NCI-H226 (cell line): ENCODE results near the gene SDK2.
"Not testable (repeated sequence)": the region's sequence is repeated elsewhere in the genome, so short reads cannot be mapped to it uniquely, and the experiment has no call there.

ENCODE experiments used
- DNase-seq: peaks from one replicate; pipeline ENCODE4 v3.0.0-alpha.2; 2015

SDK2 gene

DNA sequence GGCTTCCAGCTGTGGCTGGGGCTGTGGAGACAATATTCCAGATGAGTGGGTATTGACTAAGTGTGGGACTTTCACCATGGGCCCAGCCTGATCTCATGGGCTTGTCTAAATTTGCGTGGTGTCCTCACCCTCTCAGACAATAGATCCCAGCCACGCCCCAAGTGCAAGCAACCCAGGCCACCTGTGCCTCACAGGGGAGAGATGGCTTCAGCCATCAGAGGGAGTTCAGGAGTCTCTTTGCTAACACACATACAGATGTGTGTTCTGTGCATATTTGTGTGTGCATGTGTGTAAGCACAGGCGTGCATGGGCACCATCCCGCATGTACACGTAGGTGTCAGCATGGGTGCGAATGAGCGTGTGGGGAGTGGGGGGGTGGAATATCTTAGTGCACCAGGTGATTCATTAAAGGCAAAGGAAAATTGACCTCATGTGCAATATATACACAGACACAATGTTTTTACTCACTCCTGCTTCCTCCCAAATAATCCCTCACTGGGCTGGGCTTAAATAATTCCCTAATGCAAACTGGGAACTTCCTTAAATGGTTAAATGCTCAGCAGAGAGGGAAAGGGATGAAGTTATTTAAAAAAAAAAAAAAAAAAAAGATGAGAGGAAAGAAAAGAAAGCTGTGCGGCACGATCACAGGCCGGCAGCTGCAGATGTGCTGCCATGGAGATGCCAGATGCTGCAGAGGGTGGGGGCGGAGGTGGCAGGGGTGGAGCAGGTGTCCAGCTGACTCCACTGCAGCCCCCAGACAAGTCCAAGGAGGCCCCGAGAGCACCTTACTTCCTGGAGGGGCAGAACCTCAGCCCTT is 308.4 kb downstream of the SDK2 start:
- no peak for DNase-seq

DNA sequence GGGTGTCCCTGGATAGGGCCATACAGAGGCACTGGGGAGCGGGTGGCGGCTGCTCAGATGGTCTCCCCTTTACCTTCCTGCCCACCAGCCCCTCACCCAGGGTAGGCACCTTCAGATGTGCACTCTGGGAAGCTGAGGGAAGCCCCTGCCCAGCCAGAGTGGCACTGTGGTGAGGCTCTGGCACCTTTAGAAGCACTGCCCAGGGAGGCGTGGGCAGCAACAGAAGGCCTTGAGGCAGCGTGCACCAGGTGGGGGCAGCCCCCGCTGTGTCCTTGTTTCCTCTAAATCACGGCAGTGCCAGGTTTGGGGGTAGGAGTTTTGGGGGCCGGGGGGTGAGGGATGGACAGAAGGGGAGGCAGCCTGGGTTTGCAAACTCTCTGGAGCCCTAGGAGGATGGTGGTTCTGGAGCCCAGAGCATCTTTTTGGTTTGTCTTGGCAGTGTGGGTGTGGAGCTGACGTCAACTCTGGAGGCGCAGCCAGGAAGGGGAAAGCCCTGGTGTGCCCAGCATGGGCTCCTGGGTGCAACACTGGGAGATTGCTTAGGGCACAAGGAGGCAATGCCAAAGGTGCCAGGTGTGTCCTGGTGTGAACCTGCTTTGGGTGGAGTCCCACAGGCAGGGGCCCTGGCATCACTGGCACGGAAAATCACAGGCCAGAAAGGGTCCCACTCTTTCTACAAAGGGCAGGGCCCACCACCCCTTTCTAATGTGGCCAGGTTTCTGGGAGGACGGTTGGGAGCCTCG is 309.3 kb downstream of the SDK2 start:
- no peak for DNase-seq

DNA sequence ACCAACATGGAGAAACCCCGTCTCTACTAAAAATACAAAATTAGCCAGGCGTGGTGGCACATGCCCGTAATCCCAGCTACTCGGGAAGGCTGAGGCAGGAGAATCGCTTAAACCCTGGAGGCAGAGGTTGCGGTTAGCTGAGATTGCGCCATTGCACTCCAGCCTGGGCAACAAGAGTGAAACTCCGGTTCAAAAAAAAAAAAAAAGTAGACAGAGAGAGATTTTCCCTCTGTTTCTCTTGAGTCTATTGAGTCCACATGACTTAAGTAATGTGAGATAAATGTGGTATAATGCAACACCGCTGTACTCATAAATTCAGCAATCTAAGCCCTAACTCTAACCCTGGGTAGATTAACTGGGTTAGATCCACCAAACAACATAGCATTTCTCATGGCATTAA is 310.8 kb downstream of the SDK2 start:
- DNase-seq = peak; percentile 48

DNA sequence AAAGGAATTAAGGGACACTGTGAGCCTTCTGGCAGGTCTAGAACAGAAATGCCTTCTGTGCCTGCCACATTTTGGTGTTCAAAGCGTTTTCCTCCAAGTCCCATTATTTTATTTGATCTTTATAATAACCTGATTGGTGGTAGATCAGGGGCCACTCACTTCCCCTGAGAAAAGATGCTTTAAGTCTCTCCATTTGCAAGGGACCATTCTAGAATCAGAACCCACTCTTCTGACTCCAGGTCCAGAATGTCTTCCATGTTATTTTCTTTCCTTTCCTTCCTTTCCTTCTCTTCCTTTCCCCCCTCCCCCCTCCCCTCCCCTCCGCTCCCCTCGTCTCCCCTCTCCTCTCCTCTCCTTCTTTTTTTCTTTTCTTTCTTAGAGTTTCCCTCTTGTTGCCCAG is 313.2 kb downstream of the SDK2 start:
- no peak for DNase-seq

DNA sequence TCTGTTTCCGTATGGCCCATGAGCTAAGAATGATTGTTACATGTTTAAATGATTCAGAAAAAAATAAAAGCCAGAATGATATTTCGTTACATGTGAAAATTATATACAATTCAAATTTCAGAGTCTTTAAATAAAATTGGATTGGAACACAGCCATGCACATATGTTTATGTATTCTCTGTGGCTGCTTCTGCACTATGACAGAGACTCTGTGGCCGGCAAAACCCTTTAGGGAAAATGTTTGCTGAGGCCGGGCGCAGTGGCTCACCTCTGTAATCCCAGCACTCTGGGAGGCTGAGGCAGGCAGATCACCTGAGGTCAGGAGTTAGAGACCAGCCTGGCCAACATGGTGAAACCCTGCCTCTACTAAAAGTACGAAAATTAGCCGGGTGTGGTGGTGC is 316.6 kb downstream of the SDK2 start:
- DNase-seq = no peak

DNA sequence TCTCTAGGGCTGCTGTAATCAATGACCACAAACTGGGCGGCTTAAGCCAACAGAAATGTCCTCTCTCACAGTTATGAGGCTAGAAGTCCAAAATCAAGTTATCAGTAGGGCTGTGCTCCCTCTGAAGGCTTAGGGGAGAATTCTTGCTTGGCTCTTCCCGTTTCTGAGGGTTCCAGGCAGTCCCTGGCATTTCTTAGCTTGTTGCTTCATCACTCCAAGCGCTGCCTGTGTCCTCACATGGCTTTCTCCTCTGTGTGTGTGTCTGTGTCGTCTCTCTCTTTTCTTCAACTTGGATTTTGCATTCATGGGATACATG is 318.8 kb downstream of the SDK2 start:
- DNase-seq = no peak

DNA sequence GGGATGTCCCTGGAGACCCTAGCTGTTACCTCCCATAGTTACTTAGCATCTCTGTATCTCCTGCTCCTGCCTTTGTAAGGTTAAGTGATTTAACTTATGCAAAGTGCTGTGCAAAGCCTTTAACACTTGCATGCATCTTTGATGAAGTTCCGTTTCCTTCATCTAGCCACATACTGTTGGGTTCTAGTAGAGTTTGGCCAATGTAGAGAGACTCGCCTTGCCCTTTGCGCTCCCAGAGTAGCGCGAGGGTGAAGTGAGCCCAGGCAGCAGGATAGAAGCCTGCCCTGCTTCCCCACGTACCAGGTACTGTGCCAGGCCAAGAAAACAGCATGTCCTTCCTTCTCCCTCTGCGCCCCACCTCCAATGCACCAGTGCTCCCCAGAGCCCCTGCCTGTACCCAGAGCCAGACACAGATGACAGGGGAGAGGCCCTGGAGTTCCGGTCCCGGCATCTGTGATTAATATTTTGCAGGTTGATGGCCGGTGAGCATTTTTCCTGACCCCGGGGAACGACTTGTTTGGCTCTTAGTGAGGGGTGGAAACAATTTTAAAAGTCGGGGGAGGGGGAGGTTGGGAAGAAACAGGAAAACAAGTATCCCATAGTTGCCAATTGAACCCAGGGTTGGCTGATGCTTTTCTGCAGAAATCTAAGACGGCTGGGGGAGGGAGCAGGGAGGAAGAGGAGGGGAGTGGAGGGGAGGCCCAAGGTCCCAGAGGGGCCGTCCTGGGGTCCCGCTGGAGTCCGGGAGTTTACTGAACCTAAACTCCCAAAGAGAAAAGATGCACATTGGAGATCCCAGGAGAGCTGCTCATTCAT is 319.3 kb downstream of the SDK2 start:
- DNase-seq = no peak

DNA sequence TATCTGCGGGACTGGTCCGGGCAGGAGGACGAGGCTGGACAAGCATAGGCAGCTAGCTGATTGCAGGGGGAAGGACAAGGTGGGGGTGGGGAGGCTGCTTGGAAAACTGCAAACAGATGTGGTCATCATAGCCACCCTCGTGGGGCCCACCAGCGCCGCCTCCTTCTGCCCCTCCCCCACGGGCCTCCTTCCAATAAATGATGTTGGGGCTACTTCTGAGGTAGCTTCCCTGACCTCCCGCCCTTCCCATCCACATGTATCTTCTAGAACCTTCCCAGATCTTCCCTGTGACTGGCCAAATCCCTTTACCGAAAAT is 320.1 kb downstream of the SDK2 start:
- DNase-seq = no peak

DNA sequence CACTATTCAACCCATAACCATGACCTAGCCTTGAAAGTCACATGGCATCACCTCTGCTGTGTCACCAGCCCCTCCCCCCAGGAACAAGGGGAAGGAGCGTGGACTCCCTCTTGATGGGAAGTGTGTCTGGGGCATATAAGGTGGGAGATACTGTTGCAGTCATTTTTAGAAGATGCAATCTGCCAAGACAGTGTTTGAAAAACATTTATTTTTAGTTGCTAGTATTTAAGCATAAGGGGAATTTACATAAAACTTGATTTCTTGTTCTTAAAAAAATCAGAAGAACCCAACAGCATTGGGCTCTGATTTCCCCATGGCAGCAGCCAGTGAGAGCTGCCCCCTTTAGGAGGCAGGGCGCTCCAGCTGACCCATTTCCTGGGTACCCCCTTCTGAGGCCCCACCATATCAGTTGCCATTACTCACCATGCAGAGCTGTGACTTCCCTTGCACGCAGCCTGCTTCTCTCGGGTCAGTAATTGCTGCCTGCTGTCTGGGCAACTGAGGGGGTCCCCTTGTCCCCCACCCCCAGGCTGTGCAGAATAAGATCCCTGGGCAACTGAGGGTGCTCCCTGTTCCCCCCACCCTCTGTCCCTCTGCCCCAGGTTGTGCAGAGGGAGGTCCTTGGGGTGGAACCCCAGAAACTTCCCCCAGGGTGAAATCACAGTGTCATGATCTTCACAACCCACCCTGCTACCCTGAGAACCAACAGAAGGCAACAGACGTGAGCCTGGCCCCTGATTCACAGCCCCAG is 320.7 kb downstream of the SDK2 start:
- DNase-seq = no peak

DNA sequence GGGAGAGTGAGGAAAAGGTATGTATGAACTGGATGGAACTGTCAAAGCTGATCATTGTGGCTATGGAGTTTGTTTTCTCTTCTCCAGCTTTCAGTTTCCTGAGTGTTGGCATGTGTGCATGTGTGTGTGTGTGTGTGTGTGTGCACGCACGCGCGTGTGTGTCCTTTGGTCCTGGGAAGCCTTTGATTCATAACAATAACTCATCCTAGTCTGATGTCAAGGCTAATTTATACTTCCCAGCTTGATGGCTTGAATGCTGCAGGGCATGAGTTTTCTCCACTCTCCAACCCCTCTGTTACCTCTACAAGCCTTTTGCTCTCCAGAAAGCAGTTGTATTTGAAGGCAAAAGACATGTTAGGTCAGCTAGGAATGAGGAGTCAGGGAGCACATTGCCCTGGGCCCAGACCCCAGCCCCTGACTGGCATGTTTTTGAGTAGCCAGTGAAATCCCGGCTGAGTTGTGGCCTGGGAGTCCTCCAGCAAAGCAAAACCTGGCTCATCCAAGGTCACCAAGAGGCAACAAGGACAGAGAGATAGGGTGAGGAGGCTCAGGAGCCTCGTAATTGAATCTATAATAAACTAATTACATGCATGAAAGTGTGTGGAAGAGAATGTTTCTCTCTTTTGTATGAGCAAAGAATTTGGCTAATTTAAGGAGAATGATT is 323.5 kb downstream of the SDK2 start:
- no peak for DNase-seq

DNA sequence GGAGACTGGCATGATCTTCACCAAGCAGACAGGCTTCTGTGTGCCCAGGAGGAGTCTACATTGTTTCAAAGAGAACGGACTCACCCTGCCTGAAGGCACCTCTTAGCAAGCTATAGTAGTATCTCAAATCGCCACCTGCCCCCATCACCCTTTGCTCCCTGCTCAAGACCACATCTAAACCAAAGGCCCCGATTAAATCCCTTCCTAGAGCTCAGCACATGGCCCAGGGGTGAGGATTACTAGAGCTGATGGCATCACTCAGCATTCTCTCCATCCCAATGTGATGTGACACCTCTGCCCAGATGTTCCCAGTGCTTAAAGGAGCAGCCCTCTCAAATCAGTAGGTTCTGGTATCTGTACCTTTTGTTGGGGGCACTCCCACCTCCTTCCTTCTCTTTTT is 324.5 kb downstream of the SDK2 start:
- no peak for DNase-seq

DNA sequence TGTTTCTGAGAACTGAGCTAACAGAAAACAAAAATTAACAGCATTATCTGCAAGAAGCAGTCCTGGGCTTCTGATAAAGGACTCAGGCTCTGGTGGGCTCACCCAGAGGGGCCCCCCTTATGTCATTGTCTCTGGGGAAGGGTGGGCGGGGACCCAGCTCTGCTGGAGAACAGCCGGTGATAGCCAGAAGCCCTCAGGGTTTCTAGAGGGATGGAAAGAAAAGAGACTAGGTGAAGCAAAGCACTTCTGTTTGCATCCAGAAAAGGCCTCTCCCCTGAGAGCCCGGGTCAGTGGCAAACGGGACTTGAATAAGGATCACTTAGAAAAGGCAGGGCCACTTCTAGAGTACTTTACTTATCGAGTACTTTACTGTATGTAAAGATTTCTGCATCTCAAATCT is 325.4 kb downstream of the SDK2 start:
- DNase-seq = no peak

DNA sequence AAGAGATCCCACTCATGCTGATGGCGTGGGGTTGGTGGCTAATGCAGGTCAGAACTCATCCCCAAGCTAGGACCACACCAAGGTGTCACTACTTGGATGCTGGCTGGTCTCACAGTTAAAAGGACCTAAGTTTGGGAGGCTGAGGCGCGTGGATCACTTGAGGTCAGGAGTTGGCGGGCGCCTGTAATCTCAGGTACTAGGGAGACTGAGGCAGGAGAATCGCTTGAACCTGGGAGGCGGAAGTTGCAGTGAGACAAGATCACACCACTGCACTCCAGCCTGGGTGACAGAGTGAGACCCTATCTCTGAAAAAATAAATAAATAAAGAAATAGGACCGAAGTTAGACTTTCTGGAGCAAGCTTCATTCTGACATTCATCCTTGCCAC is 325.8 kb downstream of the SDK2 start:
- DNase-seq = no peak

DNA sequence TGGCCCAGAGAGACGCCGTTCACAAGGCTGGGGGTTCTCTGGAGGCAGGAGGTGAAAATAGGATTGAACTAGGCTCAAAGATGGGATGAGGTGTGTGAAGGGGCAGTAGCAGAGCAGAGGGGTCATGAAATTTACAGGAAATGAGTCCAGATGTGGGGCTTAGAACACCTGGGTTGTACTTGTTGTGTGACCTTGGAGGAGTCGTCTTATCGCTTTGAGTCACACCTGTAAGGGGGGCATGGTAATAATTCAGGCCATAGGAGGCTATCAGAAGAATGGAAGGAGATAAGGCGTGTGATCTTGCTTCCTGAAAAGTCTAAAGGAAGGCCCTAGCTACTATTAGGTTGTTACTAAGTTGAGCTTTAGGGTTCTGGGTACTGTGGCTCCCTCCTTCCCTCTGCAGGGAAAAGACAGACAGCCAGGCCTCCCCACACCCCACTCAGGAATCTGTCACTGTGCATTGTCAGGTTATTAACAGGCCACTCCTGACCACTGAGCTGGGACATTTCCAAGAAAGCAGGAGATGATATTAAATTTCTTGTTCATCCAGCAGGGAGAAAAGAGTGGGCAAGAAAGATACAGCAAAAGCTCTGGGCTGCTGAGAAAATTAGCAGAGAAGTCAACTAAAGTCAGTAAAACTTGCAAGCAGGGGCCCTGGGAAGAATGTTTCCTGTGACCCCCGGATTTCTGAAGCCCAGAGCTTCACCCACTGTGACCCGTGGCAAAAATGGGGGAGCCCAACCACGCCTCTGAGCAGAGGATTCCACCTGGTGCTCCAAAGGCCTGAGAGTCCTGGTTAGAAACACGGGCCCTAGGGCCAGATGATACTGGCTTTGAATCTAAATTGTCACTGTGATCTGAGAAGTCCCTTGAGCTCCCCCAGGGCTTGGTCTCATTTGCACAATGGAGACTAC is 326.5 kb downstream of the SDK2 start:
- no peak for DNase-seq

DNA sequence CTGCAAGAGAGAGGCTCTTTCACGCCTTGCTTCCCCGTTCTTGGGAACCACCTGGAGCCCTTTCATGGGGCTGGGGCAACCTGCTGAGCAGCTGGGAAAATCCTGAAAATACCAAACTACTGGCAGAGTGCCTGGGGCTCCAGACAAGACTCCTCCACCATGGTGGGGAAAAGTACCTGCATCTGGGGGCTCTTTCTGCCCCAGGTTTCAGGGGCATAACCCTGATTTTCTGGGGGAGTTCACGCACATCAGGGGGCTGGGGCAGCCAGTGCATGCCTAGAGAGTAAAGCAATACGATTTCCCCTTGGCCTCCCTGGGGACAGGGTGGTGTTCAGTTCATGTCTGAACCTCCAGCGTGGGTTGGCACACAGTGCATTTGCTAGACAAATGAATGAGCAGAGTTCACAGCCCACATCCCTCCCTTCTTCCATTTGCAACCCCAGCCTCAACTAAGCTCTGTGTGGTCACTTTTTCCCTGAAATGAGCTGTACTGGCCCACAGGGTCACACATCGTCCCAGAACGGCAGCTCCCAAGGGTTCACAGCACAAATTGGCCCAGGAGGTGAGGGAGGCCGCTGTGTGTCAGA is 327.2 kb downstream of the SDK2 start:
- no peak for DNase-seq

DNA sequence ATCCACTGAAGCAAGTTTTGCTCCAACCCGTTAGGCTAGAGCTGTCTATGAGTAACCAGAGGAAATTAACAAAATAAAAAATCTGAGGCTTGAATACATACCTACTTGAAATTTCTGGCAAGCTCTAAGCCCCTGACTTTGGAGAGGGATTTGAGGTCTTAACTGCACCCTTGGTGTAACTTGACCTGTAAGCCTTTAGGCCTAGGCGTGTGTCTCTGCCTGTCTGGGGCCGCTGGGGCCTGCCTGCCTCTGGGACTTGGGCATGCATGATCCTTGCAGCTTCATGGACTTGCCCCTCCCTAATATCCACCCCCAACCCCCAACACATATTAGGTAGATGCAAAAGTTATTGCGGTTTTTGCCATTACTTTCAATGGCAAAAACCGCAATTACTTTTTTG is 328.8 kb downstream of the SDK2 start:
- DNase-seq = no peak

DNA sequence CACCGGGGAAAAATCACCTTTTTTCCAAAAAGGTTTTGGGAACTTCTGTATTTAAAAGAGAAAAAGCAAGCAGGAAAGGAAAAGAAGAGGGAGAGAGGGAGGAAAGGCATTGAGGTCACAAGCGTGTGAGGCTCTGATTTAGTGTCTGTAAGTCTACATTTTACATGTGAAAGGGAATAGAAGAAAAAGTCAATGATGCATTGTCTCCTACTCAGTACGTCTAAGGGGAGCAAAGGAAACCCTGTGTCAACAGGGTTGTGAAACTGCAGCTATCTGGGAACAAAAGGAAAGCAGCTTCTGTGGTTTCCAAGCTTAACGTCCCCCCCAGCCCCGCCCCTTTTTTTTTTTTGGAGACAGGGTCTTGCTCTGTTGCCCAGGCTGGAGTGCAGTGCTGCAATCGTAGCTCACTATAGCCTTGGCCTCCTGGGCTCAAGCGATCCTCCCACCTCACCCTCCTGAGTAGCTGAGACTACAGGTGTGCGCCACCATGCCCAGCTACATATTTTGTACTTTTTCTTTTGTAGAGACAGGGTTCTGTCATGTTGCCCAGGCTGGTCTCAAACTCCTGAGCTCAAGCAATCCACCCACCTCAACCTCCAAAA is 330.6 kb downstream of the SDK2 start:
- no peak for DNase-seq

DNA sequence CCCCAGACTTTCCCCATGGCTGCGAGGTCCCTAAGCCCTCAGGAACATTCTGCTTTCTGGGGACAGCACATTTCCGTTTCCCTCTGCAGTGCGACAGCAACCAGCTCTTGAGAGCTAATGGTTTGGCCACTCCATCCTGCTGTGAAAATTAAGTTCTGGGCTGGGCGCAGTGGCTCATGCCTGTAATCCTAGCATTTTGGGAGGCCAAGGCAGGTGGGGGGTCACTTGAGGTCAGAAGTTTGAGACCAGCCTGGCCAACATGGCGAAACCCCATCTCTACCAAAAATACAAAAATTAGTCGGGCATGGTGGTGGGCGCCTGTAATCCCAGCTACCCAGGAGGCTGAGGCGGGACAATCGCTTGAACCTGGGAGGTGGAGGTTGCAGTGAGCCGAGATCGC is 331.4 kb downstream of the SDK2 start:
- DNase-seq = not testable (repeated sequence)

DNA sequence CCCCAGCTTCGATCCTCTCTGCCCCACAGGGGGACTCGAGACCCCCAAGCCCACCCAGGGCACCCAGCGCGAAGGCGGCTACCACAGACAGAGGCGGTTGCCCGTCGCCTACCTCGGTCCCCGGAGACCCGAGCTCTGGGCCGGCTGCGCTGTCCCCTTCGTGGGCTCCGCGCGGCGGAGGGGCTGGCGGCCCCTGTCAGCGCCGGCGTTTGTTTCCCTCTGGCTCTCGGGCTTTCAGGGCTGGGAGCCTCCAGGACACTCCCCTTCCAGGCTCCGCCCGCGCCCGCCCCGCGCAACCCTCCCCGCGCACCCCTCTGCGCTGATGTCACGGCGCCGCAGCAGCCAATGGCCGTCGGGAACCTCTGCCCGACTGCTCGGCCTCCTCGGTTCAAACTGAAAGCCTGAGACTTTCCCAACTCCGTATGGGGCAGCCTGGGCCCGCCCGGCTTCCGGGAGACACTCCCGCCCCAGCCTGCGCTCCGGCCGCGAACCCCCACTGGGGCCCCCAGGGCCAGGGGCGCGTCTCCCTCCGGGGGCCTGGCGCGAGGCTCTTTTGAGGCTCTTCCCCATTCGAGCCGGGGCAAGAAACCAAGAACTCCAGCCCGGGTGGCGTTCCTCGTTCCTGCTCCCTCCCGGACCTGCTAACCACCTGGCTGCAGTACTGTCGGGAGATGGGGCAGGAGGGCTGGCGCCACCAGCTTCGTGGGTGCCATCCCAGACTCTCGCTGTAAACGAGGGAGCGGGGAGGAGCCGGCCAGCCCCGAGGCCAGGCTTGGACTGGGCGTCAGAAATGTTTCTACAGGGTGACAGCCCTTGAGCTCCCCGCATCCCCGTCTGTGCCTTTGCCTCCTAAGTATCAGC is 332.2 kb downstream of the SDK2 start, which contains the start of gene CDC42EP4:
Gene CDC42EP4, minus strand, starts transcription at position 221 of the 861 bp plus-strand sequence. CDS start 25,501 bp downstream, outside the sequence.
- peak; percentile 92 for DNase-seq

DNA sequence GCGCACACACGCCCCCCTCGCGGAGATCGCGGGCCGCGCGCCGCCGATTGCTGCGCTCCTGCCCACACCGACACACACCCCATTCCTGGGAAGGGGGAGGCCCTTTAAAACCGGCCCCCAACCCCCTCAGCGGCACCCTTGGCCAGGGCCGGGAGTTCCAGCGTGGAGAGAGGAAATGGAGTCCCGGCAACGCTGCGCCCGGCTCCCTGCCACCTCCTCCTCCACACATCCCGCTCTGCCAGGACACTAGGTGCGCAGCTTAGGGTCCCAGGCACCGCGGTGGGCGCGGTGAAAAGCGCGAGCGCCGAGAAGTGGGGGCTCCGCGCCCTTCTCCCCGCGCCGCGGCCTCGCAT is 332.8 kb downstream of the SDK2 start:
- DNase-seq = peak; percentile 49
